Stimulated activated CD8-positive, alpha-beta memory T cell treated with anti-CD3 and anti-CD28 coated beads, Interleukin-7, amount 100 ng/mL, for 24 hours (primary cell): ENCODE results near the gene NAPSA.

Source experiments
- DNase-seq: peaks from one replicate; pipeline ENCODE4 v3.0.0-alpha.2; 2020; ENCODE audit warnings: low read depth

Gene NAPSA

DNA sequence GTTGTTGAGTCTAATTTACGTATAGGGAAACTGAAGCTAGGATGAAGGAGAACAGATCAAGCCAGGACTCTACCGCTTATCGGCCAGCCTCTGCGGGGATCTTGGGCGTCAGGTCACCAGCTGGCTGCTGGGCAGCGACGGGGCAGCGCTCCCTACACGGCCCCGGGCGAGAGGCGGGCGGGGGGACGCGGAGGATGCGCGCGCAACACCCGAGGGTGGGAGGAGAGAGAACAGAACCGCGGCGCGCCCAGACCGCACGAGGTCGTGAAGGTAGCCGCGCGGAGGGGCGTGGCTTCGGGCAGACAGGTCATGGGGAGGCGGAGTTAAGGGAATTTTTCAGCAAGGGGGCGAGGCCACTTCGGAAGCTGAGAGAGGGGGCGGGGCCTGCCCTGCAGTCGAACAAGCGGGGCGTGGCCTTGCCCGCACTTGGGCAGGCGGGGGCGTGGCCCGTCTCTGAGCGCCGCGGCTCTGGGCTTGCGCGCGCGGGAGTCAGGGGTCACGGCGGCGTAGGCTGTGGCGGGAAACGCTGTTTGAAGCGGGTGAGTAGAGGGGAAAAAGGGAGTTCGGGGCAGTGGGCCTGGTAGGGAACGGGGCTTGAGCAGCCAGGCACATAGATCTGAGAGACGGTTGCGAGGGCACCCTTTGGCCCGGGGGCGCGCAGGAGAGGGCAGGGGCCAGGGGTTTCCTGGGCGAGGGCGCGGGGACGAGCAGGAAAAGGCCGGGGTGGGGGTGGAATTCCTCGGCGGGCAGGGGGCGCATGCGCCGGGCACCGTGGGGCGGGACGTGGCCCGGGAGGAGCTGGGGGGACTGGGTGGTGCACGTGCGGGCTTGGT is 18.6 kb upstream of the NAPSA start, which contains the start of gene POLD1:
Gene POLD1, plus strand, starts transcription at position 496 of the 833 bp plus-strand sequence. CDS start 14,505 bp downstream, outside the sequence.
- DNase-seq = peak; percentile 96

DNA sequence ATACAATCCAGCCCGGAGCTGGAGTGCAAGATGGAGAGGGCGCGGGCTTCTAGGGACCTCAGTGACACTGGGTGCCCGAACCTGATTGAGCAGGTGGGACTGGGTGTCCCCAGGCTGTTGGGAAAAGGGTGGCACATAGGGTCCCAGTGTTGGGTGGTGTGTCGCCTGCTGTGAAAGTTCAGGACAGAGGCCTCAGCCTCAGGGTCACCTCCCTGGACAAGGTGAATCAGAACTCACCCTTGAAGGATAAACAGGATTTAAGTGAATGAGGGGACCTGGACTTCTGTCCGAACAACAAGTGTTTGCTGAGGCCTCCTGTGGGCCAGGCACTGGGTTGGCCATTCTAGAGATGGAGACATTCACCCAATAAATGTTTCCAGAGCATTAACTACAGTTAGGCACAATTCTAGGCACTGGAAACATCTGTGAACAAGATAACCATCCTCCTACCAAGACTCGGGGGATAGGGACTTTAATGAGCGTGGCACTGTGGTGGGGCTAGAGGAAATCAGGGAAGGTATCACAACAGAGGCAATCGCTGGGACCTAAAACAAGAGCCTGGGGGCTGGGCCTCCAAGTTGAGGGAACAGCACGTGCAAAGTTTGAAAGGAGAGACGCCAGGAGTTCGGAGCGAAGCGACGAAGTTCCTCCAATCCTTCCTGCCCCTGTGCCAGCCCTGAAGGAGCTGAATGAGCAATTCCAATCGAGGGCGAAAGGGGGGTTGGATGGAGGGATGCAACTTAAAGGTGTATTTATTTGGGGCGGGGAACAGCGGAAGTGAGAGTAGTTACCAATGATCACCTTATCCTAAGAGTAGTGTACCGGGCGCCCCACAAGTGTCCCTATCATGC is 17.8 kb upstream of the NAPSA start:
- no peak for DNase-seq

DNA sequence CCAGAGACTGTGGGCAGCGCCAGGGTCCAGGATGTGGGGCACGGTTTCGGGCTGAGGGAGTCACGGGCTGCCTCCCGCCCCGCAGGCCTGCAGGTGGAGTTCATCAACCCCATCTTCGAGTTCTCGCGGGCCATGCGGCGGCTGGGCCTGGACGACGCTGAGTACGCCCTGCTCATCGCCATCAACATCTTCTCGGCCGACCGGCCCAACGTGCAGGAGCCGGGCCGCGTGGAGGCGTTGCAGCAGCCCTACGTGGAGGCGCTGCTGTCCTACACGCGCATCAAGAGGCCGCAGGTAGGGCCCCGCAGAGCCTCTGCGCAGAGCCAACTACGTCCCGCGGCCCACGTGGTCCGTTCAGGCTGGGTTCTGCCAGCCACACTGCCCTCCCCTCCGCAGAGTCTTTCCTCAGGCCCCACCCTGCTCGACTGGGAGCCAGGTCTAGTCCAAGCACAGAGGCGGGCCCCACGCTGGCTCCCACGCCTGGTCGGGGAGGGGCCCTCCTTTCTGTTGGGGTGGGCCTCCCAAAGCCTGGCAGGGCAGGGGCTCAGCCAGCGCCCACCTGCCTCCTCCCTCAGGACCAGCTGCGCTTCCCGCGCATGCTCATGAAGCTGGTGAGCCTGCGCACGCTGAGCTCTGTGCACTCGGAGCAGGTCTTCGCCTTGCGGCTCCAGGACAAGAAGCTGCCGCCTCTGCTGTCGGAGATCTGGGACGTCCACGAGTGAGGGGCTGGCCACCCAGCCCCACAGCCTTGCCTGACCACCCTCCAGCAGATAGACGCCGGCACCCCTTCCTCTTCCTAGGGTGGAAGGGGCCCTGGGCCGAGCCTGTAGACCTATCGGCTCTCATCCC is 16.7 kb upstream of the NAPSA start:
- DNase-seq = no peak

DNA sequence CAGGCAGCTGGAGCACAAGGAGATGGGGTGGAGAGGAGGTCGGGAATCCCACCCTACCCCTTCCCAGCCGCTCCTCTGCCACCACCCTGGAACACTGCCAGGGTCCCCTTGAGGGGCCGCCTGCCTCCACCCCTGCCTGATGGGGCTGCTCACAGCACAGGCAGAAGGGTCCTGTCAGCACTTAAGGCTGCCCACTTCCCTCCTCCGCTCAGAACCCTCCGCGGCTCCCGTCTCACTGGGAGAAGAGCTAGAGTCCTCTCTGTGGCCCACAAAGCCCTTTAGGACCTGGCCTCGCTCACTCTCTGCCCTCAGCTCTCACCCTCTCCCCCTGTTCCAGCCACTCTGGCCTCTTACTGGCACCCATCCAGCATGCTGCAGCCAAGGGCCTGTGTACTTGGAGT is 15.3 kb upstream of the NAPSA start:
- no peak for DNase-seq

DNA sequence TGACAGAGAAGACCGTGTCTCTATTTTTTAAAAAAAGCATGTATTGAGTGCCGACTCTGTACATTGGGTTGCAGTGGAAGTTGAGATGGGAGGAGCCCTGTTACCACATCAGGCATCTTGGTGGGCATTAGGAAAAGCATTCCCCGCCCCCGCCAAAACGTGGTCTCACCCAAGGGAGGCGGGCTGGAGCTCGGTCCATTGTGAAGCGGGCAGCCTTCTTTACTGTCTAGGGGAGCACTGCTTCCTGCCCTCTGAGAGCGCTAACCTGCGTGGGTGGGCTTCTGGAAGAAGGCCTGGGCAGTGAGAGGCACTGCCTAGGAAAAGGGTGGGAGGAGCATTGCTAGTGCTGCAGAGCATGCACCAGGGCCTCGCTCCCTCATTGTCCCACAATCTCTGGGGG is 14.7 kb upstream of the NAPSA start:
- no peak for DNase-seq

DNA sequence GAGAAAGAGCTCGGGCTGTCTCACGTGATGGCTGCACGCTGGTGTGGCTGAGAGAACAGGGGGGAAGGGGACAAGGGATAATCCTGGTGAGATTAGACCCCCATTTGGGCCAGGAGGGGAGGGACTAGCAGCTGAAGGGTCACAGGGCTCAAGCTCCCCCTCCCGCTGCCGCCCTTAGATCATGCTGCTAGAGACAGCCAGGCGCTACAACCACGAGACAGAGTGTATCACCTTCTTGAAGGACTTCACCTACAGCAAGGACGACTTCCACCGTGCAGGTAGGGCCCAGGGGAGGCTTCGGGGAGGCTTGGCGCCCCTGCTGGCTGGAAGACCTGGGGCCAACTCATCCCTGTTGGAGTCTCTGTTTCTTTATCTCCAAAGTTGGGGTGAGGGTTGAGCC is 14.2 kb upstream of the NAPSA start:
- DNase-seq = no peak

DNA sequence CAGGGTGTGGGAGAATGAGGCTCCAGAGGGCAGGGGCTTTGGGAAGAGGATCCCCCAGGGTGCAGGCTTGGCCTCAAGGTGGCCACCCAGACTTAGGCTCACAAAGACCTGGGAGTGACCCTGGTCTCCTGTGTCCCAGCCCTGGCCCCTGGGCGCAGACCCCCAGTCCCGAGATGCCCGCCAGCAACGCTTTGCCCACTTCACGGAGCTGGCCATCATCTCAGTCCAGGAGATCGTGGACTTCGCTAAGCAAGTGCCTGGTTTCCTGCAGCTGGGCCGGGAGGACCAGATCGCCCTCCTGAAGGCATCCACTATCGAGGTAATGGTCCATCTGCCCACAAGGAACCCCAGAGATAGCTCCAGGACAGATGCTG is 13.4 kb upstream of the NAPSA start:
- DNase-seq = no peak

DNA sequence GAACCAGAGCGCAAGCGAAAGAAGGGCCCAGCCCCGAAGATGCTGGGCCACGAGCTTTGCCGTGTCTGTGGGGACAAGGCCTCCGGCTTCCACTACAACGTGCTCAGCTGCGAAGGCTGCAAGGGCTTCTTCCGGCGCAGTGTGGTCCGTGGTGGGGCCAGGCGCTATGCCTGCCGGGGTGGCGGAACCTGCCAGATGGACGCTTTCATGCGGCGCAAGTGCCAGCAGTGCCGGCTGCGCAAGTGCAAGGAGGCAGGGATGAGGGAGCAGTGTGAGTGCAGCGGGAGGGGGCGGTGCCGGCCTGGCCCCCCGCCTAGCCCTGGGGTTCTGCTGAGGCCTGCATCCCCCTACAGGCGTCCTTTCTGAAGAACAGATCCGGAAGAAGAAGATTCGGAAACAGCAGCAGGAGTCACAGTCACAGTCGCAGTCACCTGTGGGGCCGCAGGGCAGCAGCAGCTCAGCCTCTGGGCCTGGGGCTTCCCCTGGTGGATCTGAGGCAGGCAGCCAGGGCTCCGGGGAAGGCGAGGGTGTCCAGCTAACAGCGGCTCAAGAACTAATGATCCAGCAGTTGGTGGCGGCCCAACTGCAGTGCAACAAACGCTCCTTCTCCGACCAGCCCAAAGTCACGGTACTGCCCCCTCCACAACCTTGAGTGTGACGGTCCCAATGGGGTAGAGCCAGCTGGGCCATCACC is 12.9 kb upstream of the NAPSA start:
- DNase-seq = no peak

DNA sequence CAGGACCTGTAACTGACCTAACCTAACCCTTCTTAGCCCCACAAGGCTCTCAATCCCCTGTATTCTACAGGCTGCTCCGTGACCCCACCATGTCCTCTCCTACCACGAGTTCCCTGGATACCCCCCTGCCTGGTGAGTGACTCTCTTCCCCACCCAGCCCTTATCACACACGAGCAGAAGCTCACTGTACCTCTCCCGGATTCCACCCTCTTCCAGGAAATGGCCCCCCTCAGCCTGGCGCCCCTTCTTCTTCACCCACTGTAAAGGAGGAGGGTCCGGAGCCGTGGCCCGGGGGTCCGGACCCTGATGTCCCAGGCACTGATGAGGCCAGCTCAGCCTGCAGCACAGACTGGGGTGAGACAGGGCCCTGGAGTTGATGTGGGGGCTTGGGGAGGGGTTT is 12.1 kb upstream of the NAPSA start:
- DNase-seq = no peak

DNA sequence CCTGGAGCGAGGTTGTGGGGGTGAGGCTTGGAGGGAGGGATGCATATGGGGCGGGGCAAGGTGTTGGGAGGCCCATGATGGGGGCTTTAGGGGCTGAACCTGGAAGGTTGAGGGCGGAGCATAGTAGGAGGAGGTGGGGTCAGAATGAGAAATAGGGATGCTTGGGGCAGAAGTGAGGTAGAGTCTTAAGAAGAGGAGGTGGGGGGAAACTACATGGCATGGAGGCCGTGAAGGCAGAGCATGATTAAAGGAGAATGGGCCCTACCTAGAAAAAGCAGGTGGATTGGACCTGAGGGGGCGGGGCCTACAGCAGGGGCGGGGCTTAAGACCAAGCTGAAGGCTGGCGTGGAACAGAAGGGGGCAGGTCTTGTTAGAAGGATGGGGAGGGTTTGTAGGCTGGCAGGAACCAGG is 11.6 kb upstream of the NAPSA start:
- DNase-seq = no peak

DNA sequence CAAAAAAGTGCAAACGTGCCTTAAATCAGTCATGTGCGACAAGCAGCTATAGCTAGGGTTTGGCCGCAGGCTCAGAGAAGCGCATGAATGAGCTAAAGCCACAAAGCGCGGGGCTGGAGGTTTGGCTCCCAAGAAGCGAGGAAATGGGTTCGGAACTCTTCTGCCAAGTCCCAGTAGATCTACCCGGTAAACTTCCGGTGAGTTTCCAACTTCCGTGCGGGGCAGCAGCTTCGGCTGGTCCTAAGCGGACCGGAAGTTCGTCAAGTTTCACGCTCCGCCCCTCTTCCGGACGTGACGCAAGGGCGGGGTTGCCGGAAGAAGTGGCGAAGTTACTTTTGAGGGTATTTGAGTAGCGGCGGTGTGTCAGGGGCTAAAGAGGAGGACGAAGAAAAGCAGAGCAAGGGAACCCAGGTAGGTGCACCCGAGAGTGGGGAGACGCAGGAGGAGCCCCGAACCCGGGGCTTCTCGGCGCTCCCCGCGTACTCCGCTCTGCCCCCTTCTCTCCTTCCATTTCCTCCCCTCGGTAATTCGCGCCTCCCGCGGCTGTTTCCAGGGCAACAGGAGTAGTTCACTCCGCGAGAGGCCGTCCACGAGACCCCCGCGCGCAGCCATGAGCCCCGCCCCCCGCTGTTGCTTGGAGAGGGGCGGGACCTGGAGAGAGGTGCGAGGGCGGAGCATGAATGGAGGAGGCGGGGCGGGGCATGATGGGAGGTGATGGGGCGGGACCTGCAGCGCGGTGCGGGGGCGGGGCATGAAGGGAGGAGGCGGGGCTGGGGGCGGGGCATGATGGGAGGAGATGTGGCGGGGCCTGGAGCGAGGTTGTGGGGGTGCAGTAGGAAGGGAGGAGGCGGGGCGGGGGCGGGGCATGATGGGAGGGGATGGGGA is 11.0 kb upstream of the NAPSA start, which contains the start of gene NR1H2:
Gene NR1H2, plus strand, starts transcription at position 292 of the 885 bp plus-strand sequence. CDS start 1,149 bp downstream, outside the sequence.
- peak; percentile 84 for DNase-seq

DNA sequence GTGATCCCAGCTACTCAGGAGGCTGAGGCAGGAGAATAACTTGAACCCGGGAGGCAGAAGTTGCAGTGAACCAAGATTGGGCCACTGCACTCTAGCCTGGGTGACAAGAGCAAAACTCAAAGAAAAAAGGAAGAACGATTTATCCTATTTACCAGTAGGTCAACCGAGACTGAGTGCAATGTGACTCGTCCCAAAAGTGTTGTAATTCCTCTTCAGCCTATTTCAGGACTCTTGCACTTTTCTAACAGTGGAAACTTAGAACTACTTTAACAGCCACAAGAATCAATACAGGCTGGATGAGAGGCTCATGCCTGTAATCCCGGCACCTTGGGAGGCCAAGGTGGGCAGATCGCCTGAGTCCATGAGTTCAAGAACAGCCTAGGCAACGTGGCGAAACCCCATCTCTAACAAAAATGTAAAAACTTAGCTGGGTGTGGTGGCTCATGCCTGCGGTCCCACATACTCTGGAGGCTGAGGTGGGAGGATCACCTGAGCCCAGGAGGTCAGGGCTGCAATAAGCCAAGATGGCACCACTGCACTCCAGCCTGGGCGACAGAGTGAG is 6.6 kb upstream of the NAPSA start:
- DNase-seq = no peak

DNA sequence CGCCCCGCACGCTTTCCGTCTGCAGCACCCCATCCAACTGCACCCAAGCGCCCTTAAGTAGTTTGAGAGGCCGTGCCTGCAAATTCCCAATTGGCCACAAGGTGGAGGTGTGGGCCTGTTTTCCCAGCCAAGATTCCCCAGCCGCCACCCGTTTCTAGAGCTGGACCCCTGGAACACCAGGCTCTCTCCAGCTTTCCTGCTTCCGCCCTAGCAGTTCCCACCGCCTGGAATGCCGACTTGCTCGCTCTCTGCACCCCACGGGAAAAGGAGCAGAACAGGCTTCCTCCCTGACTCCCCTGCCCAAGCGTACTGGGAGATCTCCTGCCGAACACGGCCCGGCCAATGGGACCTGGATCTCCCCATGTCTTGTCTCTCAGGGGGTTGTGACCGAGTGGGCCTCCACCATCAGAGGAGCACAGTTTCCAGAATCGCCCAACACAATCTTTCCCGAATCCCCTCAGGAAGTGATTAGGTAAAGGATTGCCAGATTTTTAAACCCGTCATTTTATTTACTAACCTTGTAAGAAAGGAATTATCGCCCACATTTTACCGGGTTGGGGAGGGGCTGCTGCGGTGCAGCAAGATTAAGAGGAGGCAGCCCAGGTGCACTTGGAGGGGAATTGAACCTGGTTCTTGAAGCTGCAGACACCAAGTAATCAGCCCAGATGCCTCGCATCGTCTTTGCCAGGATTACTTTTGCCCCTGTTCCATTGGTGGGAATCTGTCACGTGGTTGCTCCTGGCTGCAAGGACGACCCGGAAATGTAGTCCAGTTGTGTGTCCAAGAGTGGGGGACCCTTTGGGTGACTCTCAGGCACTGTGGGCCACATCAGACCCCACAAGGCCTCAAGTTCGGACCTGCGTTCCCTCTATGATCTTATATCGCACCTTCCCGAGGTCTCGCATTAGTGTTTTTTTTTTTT is 3.5 kb upstream of the NAPSA start:
- DNase-seq = peak; percentile 61

DNA sequence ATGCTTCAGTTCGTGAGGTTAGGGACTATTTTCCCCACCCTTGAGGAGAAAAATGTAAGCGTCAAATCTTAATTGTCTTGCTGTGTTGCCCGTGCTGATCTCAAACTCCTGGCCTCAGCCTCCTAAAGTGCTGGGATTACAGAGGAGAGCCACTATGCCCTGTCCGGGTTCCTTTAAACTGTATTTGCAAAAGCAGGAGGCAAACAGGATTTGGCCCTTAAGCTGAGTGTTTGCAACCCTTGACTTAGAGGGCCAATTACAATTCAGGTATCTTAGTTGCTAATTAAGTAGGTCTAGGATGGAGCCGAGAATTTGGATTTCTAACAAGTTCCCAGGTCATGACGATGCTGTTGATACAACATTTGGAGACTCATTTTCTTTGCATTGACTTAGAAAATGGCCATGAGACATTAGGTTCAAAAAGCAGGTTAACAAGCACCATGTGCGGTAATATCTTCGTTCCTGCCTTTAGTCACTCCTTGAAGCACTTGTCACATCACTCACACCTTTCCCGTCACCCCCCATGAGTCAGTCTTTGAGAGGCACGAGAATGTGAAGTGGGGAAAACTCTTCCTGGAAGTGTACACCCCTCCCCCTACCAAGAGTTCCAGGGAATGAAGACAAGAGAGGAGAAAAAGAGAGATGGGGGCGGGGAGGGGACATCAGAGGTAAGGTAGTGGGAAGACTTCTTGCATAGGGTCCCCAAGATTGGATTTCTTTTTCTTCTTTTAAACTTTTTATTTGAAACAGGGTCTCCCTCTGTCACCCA is 2.6 kb downstream of the NAPSA start:
- DNase-seq = no peak

DNA sequence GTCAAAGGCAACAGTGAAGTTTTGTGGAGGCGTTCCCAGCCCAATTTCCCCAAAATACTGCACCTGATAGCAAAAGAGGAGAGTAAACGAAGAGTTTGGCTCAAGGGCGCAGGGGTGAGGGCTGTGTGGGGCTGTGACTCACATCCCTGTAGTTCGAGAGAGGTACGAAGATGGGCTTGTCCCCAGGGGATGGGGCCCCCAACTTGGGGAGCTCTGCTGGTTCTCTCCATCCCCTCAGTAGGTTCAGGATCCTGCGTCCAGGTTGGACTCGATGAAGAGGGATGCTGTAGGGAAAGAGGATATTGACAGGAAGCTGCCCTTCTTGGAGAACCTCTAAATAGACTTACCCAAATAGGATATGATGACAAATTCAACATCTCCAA is 3.4 kb downstream of the NAPSA start:
- no peak for DNase-seq

DNA sequence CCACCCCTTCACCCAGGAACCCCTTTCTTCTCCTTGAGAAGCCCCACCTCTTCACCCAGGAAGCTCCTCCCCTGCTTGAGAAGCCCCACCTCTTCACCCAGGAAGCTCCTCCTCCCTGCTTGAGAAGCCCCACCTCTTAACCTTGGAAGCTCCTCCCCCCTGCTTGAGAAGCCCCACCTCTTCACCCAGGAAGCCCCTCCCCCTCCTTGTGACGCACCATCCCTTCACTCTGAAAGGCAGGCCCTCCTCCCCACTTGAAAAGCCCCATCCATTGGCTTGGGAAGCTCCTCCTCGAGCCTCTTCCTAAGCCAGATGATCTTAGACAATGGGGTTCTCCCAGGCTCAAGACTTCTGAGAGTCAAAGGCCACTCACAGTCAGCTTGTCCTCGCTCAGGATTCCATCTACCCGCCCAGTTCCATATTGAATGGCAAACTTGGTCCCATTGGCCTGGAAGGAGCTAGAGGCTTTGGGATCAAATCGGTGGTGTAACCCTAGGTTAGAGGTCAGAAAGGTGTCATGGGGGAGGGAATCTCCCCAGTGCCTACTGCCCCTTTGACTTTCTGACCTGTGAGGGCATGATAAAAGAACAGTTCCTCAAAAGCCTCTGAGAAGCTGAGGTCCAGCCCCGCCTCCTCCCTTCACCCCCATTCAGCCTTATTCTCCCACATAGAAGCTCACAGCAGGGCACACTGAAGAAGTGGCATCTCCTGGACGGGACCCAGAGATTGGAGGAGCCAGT is 4.0 kb downstream of the NAPSA start:
- DNase-seq = no peak

DNA sequence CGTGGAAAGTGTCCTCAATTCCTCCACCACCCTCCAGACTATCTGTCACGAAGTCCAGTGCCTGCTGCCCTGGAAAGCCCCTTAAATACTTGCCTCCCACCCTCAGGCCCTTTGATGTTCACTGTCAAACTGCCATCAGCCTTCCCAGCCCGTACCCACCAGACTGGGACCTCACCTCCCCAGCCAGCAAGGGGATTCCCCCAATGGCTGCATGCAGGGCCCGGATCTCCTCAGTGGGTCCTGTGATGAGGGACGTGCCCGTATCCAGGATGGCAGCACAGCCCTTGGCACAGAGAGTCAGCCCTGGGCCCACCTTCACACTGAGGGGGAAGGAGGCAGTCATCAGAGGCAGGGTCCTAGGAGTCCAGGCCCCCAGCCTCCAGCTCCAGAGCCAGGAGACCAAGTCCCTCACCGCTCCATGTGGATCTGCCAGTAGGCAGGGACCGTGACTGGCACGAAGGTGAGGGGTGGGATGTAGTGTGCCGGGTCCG is 6.1 kb downstream of the NAPSA start:
- no peak for DNase-seq
